Measurements from ENCODE around the gene LETM1.

- TF ChIP-seq CTCF (IDR thresholded peaks at IDR 0.05), result no peak
- no peak for TF ChIP-seq EZH2phosphoT487 (IDR thresholded peaks at IDR 0.05)
These were observed 59.3 kb downstream of the LETM1 start for GRCh38 chr4:1796486-1797204.

All from neural progenitor cell (in vitro differentiated cells).